ENCODE data around the gene GPA33.

The GPA33 gene

GRCh38 chr1:167086768-167087167 lies 3.4 kb downstream of the GPA33 start:
- no peak for DNase-seq (ENCODE audit: low read depth, low spot score)

- DNase-seq (ENCODE audit: low read depth, low spot score): no peak
Measured at GRCh38 chr1:167086033-167086432, 4.1 kb downstream of the GPA33 start.

GRCh38 chr1:167084757-167085156 lies 5.4 kb downstream of the GPA33 start:
- DNase-seq (ENCODE audit: low read depth, low spot score): no peak

- no peak for DNase-seq (ENCODE audit: low read depth, low spot score)
Measured at GRCh38 chr1:167083871-167084270, 6.3 kb downstream of the GPA33 start.

GRCh38 chr1:167083066-167083665 lies 7.0 kb downstream of the GPA33 start:
- no peak for DNase-seq (ENCODE audit: low read depth, low spot score)

GRCh38 chr1:167082511-167083027 lies 7.6 kb downstream of the GPA33 start:
- DNase-seq (ENCODE audit: low read depth, low spot score): no peak

GRCh38 chr1:167081594-167082156 lies 8.5 kb downstream of the GPA33 start:
- DNase-seq (ENCODE audit: low read depth, low spot score): no peak

GRCh38 chr1:167077868-167078210 lies 12.3 kb downstream of the GPA33 start:
- DNase-seq (ENCODE audit: low read depth, low spot score): no peak

- no peak for DNase-seq (ENCODE audit: low read depth, low spot score)
Measured at GRCh38 chr1:167077128-167077867, 12.9 kb downstream of the GPA33 start.

GRCh38 chr1:167076136-167076710 lies 14.0 kb downstream of the GPA33 start:
- DNase-seq (ENCODE audit: low read depth, low spot score): peak; percentile 47

GRCh38 chr1:167071286-167071685 lies 18.9 kb downstream of the GPA33 start:
- no peak for DNase-seq (ENCODE audit: low read depth, low spot score)

GRCh38 chr1:167068761-167069160 lies 21.4 kb downstream of the GPA33 start:
- no peak for DNase-seq (ENCODE audit: low read depth, low spot score)

- no peak for DNase-seq (ENCODE audit: low read depth, low spot score)
Measured at GRCh38 chr1:167067904-167068303, 22.3 kb downstream of the GPA33 start.

GRCh38 chr1:167066333-167067122 lies 23.6 kb downstream of the GPA33 start:
- peak; percentile 87 for DNase-seq (ENCODE audit: low read depth, low spot score)

- no peak for DNase-seq (ENCODE audit: low read depth, low spot score)
Measured at GRCh38 chr1:167065471-167065870, 24.7 kb downstream of the GPA33 start.

GRCh38 chr1:167064621-167065020 lies 25.6 kb downstream of the GPA33 start:
- DNase-seq (ENCODE audit: low read depth, low spot score): no peak

- no peak for DNase-seq (ENCODE audit: low read depth, low spot score)
Measured at GRCh38 chr1:167061073-167061464, 29.1 kb downstream of the GPA33 start.

GRCh38 chr1:167060141-167061072 lies 29.8 kb downstream of the GPA33 start:
- peak; percentile 20 for DNase-seq (ENCODE audit: low read depth, low spot score)

- no peak for DNase-seq (ENCODE audit: low read depth, low spot score)
Measured at GRCh38 chr1:167059809-167060107, 30.4 kb downstream of the GPA33 start.

GRCh38 chr1:167059045-167059808 lies 30.9 kb downstream of the GPA33 start:
- DNase-seq (ENCODE audit: low read depth, low spot score): peak; percentile 85

Measured in astrocyte of the hippocampus (primary cell).